Measurements from ENCODE around the gene TRA2B.
"Not testable (repeated sequence)": the region's sequence is repeated elsewhere in the genome, so short reads cannot be mapped to it uniquely, and the experiment has no call there.

Gene TRA2B

GRCh38 chr3:185927501-185928200 lies 10.2 kb downstream of the TRA2B start:
- DNase-seq (ENCODE audit: low spot score) = no peak

GRCh38 chr3:185926445-185926844 lies 11.4 kb downstream of the TRA2B start:
- no peak for DNase-seq (ENCODE audit: low spot score)

- no peak for DNase-seq (ENCODE audit: low spot score)
These were observed 12.5 kb downstream of the TRA2B start for GRCh38 chr3:185925353-185925752.

- DNase-seq (ENCODE audit: low spot score) = no peak
These were observed 13.4 kb downstream of the TRA2B start for GRCh38 chr3:185924375-185924774.

GRCh38 chr3:185920184-185920583 lies 17.6 kb downstream of the TRA2B start:
- no peak for DNase-seq (ENCODE audit: low spot score)

GRCh38 chr3:185916042-185916833 lies 21.6 kb downstream of the TRA2B start:
- no peak for DNase-seq (ENCODE audit: low spot score)

- no peak for DNase-seq (ENCODE audit: low spot score)
These were observed 22.2 kb downstream of the TRA2B start for GRCh38 chr3:185915642-185916041.

- no peak for DNase-seq (ENCODE audit: low spot score)
These were observed 22.7 kb downstream of the TRA2B start for GRCh38 chr3:185914911-185915629.

- DNase-seq (ENCODE audit: low spot score) = no peak
These were observed 24.6 kb downstream of the TRA2B start for GRCh38 chr3:185912929-185913901.

GRCh38 chr3:185912512-185912911 lies 25.3 kb downstream of the TRA2B start:
- DNase-seq (ENCODE audit: low spot score) = no peak

GRCh38 chr3:185911076-185911448 lies 26.8 kb downstream of the TRA2B start:
- DNase-seq (ENCODE audit: low spot score) = not testable (repeated sequence)

GRCh38 chr3:185910322-185911075 lies 27.3 kb downstream of the TRA2B start:
- DNase-seq (ENCODE audit: low spot score) = not testable (repeated sequence)

GRCh38 chr3:185909913-185910312 lies 27.9 kb downstream of the TRA2B start:
- not testable (repeated sequence) for DNase-seq (ENCODE audit: low spot score)

- no peak for DNase-seq (ENCODE audit: low spot score)
These were observed 37.6 kb downstream of the TRA2B start for GRCh38 chr3:185900228-185900627.

GRCh38 chr3:185896636-185897035 lies 41.2 kb downstream of the TRA2B start:
- DNase-seq (ENCODE audit: low spot score) = no peak

- DNase-seq (ENCODE audit: low spot score) = no peak
These were observed 50.7 kb downstream of the TRA2B start for GRCh38 chr3:185887066-185887465.

- DNase-seq (ENCODE audit: low spot score) = no peak
These were observed 53.2 kb downstream of the TRA2B start for GRCh38 chr3:185884641-185885040.

GRCh38 chr3:185881926-185882325 lies 55.9 kb downstream of the TRA2B start:
- no peak for DNase-seq (ENCODE audit: low spot score)

GRCh38 chr3:185880600-185880999 lies 57.2 kb downstream of the TRA2B start:
- DNase-seq (ENCODE audit: low spot score) = no peak

GRCh38 chr3:185878920-185879319 lies 58.9 kb downstream of the TRA2B start:
- no peak for DNase-seq (ENCODE audit: low spot score)

- DNase-seq (ENCODE audit: low spot score) = no peak
These were observed 63.7 kb downstream of the TRA2B start for GRCh38 chr3:185874119-185874518.

Data from activated CD4-positive, alpha-beta T cell treated with anti-CD3 and anti-CD28 coated beads, Interleukin-2, Interleukin-4, amounts not matched to agents 100 ng/mL and 50 ng/mL, durations not matched to agents 16 hours and 8 hours (primary cell).